Stimulated activated CD4-positive, alpha-beta T cell treated with anti-CD3 and anti-CD28 coated beads, Interleukin-1b, Interleukin-23, amount 100 ng/mL, for 1 hour (primary cell): ENCODE measurements around the gene KAZN.
"Not testable (repeated sequence)": the region's sequence is repeated elsewhere in the genome, so short reads cannot be mapped to it uniquely, and the experiment has no call there.

Experiments
- DNase-seq, 2 donors: peaks; one replicate each; pipeline ENCODE4 v3.0.0-alpha.2; 2020; ENCODE audit warnings: low read depth in 2 of 2

The KAZN gene

DNA sequence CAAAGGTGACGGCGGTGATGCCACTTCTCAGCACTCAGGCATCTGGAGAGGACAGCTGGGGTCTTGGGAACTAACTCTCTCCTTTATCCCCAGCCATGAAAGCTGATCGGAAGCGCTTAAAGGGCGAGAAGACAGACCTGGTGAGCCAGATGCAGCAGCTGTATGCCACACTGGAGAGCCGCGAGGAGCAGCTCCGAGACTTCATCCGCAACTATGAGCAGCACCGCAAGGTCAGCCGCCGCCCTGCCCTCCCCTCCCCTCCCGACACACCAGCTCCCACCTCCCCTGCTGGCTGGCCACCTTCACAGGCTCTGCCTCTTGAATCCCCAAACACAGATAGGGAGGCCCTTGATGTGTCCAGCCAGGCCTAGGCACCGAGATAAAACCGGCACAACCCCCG is 436.2 kb downstream of the KAZN start:
- no peak for DNase-seq

DNA sequence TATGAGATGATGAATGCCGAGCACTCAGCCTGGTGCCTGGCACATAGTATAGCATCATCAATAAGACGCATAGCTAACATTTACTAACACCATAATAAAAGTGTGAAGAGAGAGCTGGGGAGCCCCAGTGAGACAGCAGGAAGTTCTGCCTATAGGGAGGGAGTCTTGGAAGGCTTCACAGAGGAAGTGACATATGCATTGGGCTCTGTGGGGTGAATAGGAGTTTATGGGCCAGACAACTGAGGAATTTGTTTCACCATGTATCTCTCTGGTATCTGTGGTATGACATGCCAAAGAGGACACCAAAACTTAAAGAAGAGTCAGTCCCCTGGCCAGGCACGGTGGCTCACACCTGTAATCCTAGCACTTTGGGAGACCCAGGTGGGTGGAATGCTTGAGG is 436.8 kb downstream of the KAZN start:
- no peak for DNase-seq

DNA sequence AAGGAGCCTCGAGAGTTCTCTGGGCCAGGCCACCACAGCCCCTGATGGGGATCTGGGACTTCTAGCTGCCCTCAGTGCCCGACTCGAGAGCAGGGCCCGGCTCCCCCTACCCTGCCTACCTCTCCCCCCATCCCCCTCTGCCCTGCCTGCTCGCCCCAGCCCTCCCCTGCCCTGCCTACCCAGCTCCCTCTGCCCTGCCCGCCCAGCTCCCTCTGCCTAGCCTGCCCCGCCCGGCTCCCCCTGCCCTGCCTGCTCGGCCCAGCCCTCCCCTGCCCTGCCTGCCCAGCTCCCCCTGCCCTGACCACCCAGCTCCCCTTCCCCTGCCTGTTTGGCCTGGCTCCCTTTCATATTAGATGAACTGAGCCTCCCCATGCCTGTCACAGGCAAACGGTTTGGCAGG is 437.6 kb downstream of the KAZN start:
- DNase-seq, result no peak

- no peak for DNase-seq
Measured at GRCh38 chr1:15038232-15039016, 439.9 kb downstream of the KAZN start.

DNA sequence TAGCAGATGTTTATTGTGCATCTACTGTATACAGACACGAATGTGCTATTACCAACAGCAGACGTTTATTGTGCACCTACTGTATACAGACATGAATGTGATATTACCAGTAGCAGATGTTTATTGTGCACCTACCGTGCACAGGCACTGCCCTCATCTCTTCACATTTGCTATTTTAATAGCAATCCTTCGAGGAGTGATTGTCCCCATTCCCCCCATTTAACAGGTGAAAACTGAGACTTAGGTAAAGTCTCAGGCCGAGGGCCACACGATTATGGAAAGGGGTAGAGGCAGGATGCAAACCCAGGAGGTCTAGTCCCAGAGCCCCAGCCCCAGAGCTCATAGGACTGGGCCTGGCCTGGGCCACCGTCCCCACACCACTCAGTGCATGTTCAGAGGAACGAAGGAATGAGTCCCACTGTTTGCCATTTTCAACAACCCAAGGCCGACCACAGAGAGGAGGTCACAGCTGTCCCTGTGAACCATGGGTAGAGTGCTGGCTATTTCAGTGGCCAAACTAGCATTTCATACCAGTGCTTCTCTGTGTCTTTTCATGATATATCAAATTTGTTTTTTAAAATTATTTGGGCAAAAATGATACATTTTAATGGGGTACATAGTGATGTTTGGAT is 440.6 kb downstream of the KAZN start:
- no peak for DNase-seq

- DNase-seq, result no peak
Measured at GRCh38 chr1:15039901-15040300, 441.4 kb downstream of the KAZN start.

GRCh38 chr1:15040685-15041084 is 442.2 kb downstream of the KAZN start:
- DNase-seq, result not testable (repeated sequence)

DNA sequence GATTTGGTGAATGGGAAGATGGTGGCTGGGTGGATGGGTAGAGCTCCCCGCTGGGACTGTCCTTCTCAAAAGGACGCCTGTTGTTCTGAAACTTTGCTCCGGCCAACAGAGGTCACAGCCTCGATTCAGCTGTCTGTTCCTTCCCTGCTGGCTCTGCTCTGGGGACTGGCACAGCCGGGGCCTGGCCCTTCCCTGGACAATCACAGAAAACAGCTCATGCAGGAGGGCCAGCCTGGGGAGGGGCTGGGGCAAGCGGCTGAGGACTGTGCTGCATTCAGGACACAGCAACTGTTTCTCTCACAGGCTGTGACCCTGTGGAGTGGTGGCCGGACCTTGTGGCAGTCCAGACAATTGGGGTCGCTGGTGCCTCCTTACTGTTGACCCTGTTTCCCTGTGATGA is 444.4 kb downstream of the KAZN start:
- DNase-seq, result no peak

DNA sequence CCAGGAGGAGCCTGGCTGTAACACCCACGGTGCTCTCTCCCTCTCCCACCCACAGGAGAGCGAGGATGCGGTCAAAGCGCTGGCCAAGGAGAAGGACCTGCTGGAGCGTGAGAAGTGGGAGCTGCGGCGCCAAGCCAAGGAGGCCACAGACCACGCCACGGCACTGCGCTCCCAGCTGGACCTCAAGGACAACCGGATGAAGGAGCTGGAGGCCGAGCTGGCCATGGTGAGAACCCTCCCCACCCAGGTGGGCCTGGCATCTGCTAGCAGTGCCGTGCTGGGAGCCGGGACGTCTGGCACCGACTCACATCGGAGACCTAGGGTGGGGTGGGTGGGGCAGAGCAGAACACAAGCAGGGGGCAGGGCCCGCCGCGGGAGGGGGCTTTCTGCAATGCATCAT is 445.4 kb downstream of the KAZN start:
- no peak for DNase-seq

DNA sequence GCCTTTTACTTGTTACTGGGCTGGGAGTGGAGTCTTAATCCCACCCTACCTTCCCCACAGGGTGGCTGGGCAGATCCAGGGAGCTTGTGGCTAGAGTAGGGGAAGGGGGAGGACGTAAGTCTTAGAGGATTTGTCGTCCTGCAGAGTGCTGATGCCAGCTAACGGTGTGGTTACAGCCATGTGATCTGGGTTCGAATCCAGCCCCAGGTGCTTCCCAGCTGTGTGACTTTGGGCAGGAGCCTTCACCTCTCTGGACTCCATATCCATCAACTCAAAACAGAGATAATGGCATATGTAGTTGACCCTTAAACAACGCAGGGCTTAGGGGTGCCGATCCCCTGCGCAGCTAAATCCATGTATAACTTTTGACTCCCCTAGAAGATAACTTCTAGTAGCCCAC is 446.6 kb downstream of the KAZN start:
- DNase-seq, result no peak

DNA sequence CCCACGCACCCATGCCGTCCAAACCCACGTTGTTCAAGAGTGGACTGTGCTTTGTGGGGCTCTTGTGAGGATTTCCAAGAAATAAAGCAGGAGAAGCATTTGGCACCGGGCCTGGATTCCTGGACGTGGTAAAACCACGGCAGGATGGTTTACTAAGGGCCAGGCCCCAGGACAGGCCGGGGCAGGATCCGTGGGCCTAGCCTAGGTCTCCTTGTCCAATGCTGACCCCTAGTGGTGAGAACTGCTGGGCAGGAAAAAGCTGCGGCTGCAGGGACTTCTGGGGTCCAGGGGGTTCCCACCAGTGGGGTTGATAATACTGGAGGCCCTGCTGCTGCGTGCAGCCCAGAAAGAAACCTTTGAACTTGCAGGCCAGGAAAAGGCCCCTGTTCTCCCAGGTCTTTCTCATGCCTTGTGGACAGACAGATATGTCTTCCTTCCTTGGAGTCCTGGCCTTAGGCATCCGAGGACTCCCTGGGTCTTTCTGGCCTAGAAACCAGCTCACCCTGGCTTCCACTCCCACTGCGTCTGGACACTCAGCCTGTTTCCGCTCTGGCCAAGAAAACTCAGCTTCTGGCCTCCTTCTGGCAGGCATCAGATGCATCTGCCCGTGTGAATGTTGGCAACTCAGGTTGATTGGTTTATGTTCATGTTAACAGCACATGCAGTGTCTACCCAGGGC is 448.1 kb downstream of the KAZN start:
- peak in 1 of 2 donors; percentile 33 for DNase-seq

DNA sequence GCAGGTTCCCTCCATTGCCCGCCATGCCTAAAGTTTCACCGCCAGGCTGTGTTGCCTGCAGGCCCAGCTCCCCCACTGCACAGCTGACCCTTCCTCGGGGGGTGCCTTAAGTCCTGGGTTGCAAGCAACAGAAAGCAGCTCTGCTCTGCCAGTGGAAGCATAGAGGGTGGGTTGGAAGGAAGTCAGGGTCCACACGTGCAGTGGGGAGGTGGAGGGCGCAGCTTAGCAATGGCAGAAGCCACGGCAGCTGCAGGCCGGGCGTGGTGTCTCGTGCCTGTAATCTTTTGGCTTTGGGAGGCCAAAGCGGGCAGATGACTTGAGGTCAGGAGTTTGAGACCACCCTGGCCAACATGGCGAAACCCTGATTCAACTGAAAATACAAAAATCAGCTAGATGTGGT is 448.8 kb downstream of the KAZN start:
- DNase-seq, result no peak

- no peak for DNase-seq
Measured at GRCh38 chr1:15048437-15048980, 450.0 kb downstream of the KAZN start.

- no peak for DNase-seq
Measured at GRCh38 chr1:15049067-15049466, 450.6 kb downstream of the KAZN start.

- no peak for DNase-seq
Measured at GRCh38 chr1:15051882-15052528, 453.5 kb downstream of the KAZN start.

GRCh38 chr1:15053153-15053552 is 454.7 kb downstream of the KAZN start:
- no peak for DNase-seq

- no peak for DNase-seq
Measured at GRCh38 chr1:15055736-15056415, 457.4 kb downstream of the KAZN start.

DNA sequence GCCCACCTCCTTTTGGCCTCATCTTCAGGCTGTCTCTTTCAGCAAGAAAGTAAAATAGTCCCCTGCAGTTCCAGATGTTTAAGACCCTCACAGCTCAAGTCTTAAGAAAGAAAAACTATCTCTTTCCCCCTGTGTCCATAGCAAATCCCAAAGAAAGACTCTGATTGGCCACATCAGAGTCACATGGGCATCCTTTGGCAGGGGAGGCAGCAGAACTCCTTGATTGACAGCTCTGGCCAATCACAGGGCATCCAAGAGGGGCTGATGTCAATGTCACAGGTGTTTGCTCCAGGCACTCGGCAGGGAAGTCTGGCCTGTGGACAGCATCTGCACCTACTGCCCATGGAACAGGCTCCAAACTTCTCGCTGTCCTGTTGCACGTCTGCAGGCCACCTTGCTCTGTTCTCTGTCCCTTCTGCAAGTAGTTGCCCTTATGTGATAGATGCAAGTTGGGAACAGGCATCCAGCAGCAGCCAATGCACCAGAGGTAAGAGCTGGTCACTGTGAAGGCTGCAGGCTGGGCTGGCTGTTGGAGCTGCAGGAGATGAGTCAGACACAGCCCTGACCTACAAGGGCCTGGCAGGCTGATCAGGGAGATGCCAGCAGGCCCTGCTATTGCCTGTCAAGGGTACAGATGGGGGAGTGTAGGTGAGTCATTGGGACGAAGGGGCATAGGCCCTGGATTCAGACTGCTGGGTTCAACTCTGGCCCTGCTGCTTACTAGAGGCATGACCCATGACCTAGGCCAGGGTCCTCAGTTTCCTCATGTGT is 458.2 kb downstream of the KAZN start:
- DNase-seq, result no peak

DNA sequence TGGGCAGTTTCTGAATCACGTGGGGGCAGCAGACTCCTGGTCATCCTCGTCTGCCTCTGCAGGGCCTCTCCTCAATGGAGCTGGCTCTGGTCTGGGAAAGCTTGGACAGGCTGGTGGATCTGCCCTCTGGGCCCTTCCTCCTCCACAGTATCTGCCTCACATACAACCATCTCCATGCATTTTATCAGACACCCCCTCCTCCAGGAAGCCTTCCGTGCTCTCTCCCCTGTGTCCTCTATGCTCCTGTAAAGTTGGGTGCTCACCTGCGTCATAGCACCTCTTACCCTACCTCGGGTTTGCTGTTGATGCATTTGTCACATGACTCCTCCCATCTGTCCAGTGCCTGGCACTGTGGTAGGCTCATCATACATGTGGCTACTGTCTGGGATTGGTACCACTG is 459.3 kb downstream of the KAZN start:
- no peak for DNase-seq

- DNase-seq, result no peak
Measured at GRCh38 chr1:15058261-15058660, 459.8 kb downstream of the KAZN start.

- DNase-seq, result no peak
Measured at GRCh38 chr1:15060104-15060503, 461.6 kb downstream of the KAZN start.
